Ovary (tissue), 9 donors: ENCODE data around the gene DNAH8. TPM values are rescaled to one million over a fixed set of nuclear protein-coding genes. Genes with fewer than 3 reads are reported as not detected.
"Not testable (repeated sequence)": the region's sequence is repeated elsewhere in the genome, so short reads cannot be mapped to it uniquely, and the experiment has no call there.

Experiments used
- DNase-seq, 5 donors: peaks; one replicate each; pipeline ENCODE4 v3.0.0-alpha.2; 2019 to 2020
- H3K27ac ChIP-seq, 2 donors: fragments of 200-600 bp; one replicate each; pipeline versions ENCODE4 v1.5.1 to v1.8.0; 2019 to 2022
- H3K27me3 ChIP-seq: fragments of 200-600 bp; one replicate; pipeline ENCODE4 v1.8.0; 2022
- H3K36me3 ChIP-seq: fragments of 200-600 bp; sonication (generic); one replicate; pipeline ENCODE4 v1.5.1; 2019
- H3K4me1 ChIP-seq: one replicate; pipeline ENCODE4 v1.8.1; 2013; ENCODE audit warnings: mild to moderate bottlenecking, moderate library complexity; ENCODE audit not compliant: insufficient read depth
- H3K4me3 ChIP-seq: fragments of 200-600 bp; sonication (generic); one replicate; pipeline ENCODE4 v1.5.1; 2017
- H3K9me3 ChIP-seq, 2 donors: fragments of 200-600 bp in 1 of 2; sonication (generic) in 1 of 2; one replicate each; pipeline versions ENCODE4 v1.5.1 to v1.8.1; 2013 to 2019; ENCODE audit warnings: mild to moderate bottlenecking in 1 of 2, moderate library complexity in 1 of 2
- CTCF ChIP-seq, 3 donors: fragments of 450-650 bp in 2 of 3; fragments of 200-600 bp in 1 of 3; IDR thresholded peaks; one replicate each; pipeline versions ENCODE4 v1.5.1 to v1.8.0; 2016 to 2022; ENCODE audit warnings: antibody characterized with exemption in 3 of 3, mild to moderate bottlenecking in 1 of 3
- EP300 ChIP-seq: sonication (generic); formaldehyde crosslinking; IDR thresholded peaks from one replicate; pipeline ENCODE4 v1.6.1; 2017; ENCODE audit warnings: antibody characterized with exemption
- POLR2A ChIP-seq: fragments of 450-650 bp; IDR thresholded peaks from one replicate; pipeline ENCODE4 v1.6.1; 2017; ENCODE audit warnings: antibody characterized with exemption, mild to moderate bottlenecking, moderate library complexity
- WGBS, 3 donors: extraction: QIAGEN DNeasy Blood & Tissue Kit in 1 of 3; methylation state at CpG; one replicate each; pipeline versions ENCODE4 v1.1.5 to v1.1.7; 2013 to 2017; 5-methylcytosine and 5-hydroxymethylcytosine counted together
- intact Hi-C, 4 donors: fragments of 100-400 bp; cut with DNase I; formaldehyde crosslinking; loops; one replicate each; pipeline versions ENCODE4 v1.11.0 to v1.15.1; 2022 to 2023
- polyA plus RNA-seq, 2 donors: library from polyadenylated mRNA; stranded (reverse); fragments of 200-250 nt in 1 of 2; fragments of 350-450 nt in 1 of 2; fragmentation: Illumina TruSeq in 1 of 2; extraction: RNeasy Lipid Tissue Mini Kit (QIAGEN cat#74804) in 1 of 2; gene quantifications; one replicate each; pipeline ENCODE4 v1.2.3, GENCODE V29; 2013 to 2014
- total RNA-seq, 7 donors: library from RNA; depleted of rRNA in 2 of 7; stranded (reverse); fragments of >200 nt in 2 of 7; fragmentation: NEBNext Ultra II Directional in 3 of 7; extraction: Animal tissue kit (Norgen Biotek cat#: 25700) in 3 of 7; gene quantifications; one replicate each; pipeline versions ENCODE4 v1.1.0 to v1.2.4, GENCODE V29; 2016 to 2023
- donor health status: DM: no; HTN: no; CAD: no; lungs with moderate emphysema.
- donor health status: DM: no; HTN: no; CAD: no.
- donor health status: Bipolar disorder and iron deficiency.
- donor health status: DM: yes; HTN: yes; CAD: no.
- donor health status: DM: no; HTN: no; CAD: no.
- donor health status: DM: yes; HTN: yes; CAD: no.

DNAH8 gene
- total and polyA plus RNA-seq, 9 donors, result under 0.01 to 0.08 (median 0.01) TPM; not detected in 4

DNA sequence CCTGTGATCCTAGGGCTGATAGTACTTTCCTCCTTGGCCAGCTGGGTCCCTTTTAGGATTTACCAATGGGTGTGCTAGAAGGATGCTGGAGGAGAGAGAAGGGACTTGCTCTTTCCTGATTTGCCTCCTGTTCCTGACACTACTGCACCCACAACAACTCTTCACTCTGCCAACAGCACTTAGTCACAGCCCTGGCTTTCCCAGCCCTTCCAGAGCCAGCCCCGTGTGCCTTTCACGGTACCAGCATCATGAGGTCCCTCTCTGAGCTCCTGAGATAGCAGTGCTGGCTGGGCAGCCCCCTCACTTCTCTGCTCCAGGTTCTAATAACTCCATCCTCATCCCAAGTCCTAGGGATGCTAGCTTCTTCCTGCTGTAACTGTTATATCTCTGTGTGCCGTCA, 80.9 kb downstream of the DNAH8 start:
- no peak overlapping the region for H3K4me3 ChIP-seq
- H3K36me3 ChIP-seq, result no peaks in the 10 kb centered on the region
- no peaks in the 10 kb centered on the region for H3K27me3 ChIP-seq
- no peaks in the 10 kb centered on the region for H3K9me3 ChIP-seq
- WGBS, 3 donors, result 83 to 91% (median 87%) methylated on average over 3 of the region's 3 CpGs
- H3K27ac ChIP-seq, result no peak overlapping the region
- intact Hi-C loops, result no loop called here
- no peak for DNase-seq
- no peak for TF ChIP-seq POLR2A
- no peak for TF ChIP-seq CTCF (IDR thresholded peaks at IDR 0.05)
- TF ChIP-seq EP300, result no peak
- H3K4me1 ChIP-seq, result no peaks in the 10 kb centered on the region

- H3K27me3 ChIP-seq, H3K4me3 ChIP-seq, H3K36me3 ChIP-seq, intact Hi-C loops, DNase-seq, H3K9me3 ChIP-seq, H3K27ac ChIP-seq, H3K4me1 ChIP-seq: not testable (repeated sequence)
- 78 to 91% (median 91%) methylated on average over 9 of the region's 9 CpGs for WGBS, 3 donors
Observed at GRCh38 chr6:38796437-38796836, 81.3 kb downstream of the DNAH8 start.

DNA sequence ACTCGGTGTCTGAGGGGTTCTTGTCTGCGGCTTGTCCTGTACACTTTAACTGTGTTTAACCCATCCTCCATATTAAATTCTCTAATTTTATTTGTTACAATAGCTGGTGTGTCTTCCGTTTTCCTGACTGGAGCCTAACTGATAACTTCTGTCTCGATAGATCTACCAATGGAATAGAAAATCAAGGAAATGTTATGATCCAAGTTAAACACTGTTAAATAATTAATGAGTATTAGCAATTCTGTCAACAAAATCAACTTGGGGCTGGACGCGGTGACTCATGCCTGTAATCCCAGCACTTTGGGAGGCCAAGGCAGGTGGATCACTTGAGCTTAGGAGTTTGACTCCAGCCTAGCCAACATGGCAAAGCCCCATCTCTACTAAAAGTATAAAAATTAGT, 81.7 kb downstream of the DNAH8 start:
- no peak for TF ChIP-seq CTCF (IDR thresholded peaks at IDR 0.05)
- no peak for TF ChIP-seq POLR2A
- TF ChIP-seq EP300, result no peak
- Histone ChIP-seq H3K4me1 (no peaks in the 10 kb centered on the region), H3K36me3 (no peaks in the 10 kb centered on the region), H3K27ac (no peak overlapping the region), H3K27me3 (no peaks in the 10 kb centered on the region), H3K4me3 (no peak overlapping the region), H3K9me3 (no peaks in the 10 kb centered on the region)
- WGBS, 3 donors, result 89 to 96% (median 90%) methylated on average over 6 of the region's 6 CpGs
- DNase-seq, result no peak
- intact Hi-C loops, result no loop called here

DNA sequence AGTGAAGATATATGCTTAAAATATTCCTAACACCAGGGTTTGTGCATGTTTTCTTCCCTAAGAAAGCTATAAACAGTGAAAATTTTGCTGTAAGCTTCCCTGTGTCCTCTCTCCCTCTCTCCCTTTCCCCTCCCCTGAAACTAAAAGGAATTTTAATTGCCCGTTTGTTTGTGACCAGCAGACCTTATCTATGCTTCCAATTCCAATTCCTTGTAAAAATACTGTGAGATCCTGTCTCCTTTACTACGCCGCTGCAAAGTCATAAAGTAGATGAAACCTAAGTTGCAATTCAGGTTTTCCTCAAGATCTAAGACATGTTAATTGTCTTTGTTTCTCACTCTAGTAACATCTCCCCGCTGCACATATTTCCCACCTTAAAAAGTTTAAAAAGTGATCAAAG, 82.3 kb downstream of the DNAH8 start:
- H3K27ac ChIP-seq, result no peak overlapping the region
- no peaks in the 10 kb centered on the region for H3K36me3 ChIP-seq
- no peaks in the 10 kb centered on the region for H3K9me3 ChIP-seq
- no peaks in the 10 kb centered on the region for H3K27me3 ChIP-seq
- DNase-seq, result no peak
- 10 to 20% (median 12%) methylated on average over 4 of the region's 4 CpGs for WGBS, 3 donors
- H3K4me3 ChIP-seq, result no peak overlapping the region
- no peaks in the 10 kb centered on the region for H3K4me1 ChIP-seq
- intact Hi-C loops, result no loop called here
- TF ChIP-seq EP300 (no peak), POLR2A (no peak), CTCF (IDR thresholded peaks at IDR 0.05) (no peak)

GRCh38 chr6:38799529-38800184, 84.5 kb downstream of the DNAH8 start:
- 48 to 86% (median 60%) methylated on average over 2 of the region's 2 CpGs for WGBS, 3 donors
- H3K9me3 ChIP-seq, result no peaks in the 10 kb centered on the region

More at GRCh38 chr6:38799529-38800184, 84.5 kb downstream of the DNAH8 start:
- H3K36me3 ChIP-seq, result no peaks in the 10 kb centered on the region
- no peaks in the 10 kb centered on the region for H3K27me3 ChIP-seq
- no peak overlapping the region for H3K27ac ChIP-seq
- no peaks in the 10 kb centered on the region for H3K4me1 ChIP-seq
- no peak for DNase-seq
- intact Hi-C loops, result no loop called here
- H3K4me3 ChIP-seq, result no peak overlapping the region
- TF ChIP-seq EP300 (no peak), CTCF (IDR thresholded peaks at IDR 0.05) (no peak), POLR2A (no peak)
